ENCODE measurements around the gene ESYT3.
"Not testable (repeated sequence)": the region's sequence is repeated elsewhere in the genome, so short reads cannot be mapped to it uniquely, and the experiment has no call there.

Gene ESYT3

DNA sequence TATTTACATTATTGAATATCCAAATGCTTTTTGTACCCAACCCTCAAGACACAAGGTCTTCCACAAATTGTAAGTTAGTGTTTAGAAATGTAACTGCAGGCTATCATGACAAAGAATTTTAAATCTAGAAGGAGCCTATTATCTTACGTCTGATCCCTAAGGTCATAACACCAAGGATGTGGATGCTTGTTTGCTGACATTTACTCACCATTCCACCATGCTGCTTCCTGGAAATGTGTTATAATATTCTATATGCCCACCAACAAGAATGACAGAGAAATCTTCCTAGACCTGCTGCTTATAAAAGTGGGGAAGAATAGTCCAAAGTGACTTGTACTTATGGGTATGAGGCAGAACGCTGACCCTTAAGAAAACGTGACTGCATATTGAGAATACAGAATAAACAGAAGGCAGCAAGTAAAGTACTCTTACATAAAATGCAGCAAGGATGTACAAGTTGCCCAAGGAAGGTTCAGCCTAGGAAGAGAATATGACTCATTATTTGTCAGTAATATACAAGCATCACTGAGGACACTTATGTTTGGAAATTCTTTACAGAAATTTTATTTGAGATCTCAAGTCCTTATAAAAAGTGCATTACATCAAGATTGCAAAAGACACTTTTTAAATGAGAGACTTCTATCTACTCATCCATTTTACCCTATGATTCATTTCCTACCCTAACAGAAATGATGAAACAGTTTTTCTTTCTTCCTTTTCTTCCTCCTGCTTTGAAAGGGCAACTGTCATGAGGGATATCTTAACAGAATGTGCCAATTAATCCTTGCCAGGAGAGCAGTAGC is 59.6 kb downstream of the ESYT3 start:
- no peak for DNase-seq (ENCODE audit: low spot score)

DNA sequence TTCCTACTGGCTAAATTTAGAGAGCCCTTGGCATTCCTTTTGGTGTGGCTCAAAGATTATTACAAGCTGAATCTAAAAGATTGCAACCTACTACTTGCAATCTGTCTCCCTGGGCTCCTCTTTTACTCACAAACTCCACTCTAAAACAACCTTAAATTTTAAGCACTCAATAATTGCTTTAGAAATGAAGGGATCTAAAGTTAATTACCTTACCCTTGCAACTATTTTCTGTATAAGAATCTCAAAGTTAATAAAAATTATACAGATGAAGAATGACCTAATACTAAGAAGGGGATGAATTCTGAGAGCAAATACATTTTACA is 60.2 kb downstream of the ESYT3 start:
- DNase-seq (ENCODE audit: low spot score), result no peak

DNA sequence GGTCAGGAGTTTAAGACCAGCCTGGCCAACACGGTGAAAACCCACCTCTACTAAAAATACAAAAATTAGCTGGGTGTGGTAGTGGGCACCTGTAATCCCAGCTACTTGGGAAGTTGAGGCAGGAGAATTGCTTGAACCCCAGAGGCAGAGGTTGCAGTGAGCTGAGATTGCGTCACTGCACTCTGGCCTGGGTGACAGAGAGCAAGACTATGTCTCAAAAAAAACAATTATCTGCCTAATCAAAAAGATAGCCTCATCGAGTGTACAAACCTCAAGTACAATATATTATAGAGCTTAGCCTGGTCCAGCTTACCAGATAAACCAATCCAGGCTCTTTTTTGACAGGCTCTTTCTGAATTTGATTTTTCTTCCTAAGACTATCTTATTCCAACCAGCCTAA is 61.2 kb downstream of the ESYT3 start:
- DNase-seq (ENCODE audit: low spot score), result not testable (repeated sequence)

DNA sequence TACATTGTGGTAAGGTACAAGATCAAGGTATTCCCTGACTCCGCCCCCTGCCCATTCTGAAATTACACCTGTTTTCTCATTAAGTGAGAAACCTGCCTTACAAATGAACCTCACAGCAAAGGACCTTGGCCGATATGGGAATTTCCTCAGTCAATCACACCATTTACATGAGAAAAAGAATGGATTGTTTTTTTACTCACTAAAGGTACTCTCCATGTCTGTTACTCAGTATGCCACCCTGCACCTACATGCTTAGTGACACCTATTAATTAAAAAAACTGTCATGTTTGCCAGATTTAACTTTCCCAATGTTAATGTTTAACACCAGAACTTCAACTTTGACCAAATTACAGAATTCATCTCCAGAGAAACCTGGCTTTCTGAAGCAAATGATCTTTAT is 62.0 kb downstream of the ESYT3 start:
- no peak for DNase-seq (ENCODE audit: low spot score)

DNA sequence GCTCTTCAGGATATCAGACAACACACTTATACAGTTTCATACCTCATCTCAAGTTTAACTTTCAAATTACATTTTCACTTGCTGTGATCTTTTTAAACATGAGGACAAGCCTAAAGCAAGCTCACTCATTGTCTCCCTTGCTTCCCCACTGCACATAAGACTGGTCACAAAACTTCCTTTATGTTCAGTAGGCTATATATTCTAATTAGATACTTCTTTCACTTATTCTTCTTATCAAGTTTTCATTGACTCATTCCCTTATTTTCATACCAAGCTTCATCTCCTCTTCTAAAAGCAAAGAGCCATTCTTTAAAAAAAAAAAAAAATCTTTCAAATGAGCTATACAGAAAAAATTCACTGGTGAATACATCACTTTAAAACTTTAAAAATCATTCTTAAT is 62.6 kb downstream of the ESYT3 start:
- no peak for DNase-seq (ENCODE audit: low spot score)

DNA sequence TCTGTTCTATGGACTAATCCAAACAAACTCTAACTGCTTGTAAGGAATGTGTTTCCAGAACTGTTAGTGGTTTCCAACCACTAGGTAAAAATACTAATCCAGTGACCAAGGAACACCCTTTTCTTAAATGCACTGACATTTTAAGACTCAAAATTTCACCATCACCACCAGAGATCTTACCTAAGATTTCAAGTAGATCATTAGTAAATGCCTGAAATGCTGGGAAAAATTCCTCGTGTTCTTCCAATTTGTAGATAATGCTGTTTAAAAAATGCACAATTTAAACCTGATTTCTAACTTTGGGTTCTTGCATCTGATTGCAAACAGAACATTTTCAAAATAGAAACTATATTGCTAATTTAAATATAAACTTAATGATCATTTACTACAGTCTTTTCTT is 63.4 kb downstream of the ESYT3 start:
- no peak for DNase-seq (ENCODE audit: low spot score)

DNA sequence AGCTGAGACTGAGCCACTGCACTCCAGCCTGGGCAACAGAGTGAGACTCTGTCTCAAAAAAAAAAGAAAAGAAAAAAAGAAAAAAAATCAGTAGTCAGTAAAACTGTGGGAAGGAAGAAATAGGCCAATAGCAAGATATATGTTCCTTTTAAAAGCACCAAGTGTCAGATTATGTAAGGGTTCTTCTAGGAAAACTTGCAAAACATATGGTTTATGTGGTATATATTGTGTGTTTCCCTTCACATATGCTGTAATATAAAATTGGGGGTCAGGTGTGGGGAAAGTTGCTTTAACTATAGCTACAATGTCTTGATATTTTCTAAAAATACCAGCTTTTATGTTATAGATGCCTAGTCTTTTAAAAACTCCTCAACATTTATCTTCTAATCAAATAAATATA is 64.6 kb downstream of the ESYT3 start:
- DNase-seq (ENCODE audit: low spot score), result no peak

DNA sequence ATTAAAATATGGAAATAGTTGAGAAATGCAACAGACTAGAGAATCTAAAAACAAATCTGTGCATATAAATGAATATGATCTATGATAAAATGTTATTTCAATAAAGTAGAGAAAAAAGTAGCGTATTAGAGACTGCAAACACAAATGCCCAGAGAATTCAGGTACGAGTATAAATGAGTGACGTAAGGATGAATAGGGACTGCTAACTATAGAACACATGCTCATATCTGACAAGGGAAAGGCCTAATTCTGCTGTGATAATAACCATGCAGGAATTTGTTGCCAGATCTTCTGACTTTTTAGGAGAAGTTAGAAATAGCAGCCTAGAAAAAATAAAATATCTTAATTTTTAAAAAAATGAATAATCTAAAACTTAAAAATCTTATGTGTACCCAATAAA is 73.1 kb downstream of the ESYT3 start:
- DNase-seq (ENCODE audit: low spot score), result no peak

DNA sequence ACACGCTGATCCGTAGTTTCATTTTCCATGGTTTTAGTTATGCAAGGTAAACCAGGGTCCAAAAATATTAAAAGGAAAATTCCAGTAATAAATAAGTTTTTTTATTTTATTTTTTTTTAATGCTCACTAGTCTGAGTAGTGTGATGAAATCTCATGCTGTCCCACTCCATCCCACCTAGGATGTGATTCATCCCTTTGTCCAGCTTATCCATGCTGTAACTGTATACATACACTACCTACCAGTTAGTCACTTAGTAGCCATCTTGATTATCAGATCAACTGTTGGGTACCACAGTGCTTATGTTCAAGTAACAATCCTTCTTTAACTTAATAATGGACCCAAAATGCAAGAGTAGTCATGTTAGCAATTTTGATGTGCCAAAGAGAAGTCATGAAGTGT is 75.2 kb downstream of the ESYT3 start:
- no peak for DNase-seq (ENCODE audit: low spot score)

DNA sequence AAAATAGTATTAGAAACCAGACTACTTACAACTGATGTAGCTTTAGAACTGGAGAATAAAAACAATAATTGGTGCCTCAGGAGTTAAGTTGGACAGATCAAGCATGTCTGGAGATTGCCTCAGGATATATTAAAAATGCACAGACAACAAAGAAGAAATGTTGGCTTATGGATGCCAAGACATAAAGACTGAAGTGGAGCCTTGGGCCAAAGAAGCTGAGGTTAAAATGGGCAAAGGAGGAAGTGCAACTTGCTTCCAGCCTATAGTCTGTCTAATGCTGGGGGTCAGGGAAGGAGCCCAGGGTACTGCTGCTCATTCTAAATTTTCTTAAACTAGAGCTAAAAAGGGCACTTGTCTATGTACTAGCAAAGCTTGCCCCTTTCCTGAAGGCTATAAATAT is 77.5 kb downstream of the ESYT3 start:
- no peak for DNase-seq (ENCODE audit: low spot score)

DNA sequence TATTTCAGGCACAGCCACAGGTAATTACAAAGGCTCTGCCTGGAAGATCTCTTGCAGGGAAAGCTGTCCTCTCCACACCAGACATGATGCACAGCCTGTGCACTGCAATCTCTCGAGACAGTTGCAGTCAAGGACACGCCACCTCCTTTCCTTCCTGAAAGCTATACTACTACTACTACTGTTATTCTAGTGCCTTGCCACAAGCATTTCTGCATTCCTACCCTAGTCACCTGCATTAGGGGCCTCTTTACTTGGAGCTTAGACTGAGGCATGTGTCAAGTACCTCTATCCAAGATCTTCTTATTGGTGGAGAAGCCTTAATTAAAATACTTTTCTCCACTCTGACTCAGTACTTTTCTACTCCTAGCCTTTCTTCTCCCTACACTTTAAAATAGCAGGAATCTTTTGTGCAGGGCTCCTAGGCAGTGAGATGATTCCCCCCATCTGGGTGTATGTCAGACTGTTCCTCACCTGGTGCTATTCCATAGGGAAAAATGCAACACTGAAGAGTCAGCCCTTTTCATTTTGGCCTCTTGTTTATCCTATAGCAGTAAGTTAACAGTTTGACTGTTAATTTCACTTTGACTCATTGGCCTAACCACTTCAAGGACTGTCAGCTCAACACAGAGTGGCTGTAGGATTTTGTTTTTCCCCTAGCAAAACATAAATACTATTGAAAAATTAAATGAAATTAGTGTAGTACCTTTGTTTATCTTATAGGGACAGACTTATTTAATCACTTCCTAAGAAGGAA is 78.9 kb downstream of the ESYT3 start:
- DNase-seq (ENCODE audit: low spot score), result no peak

DNA sequence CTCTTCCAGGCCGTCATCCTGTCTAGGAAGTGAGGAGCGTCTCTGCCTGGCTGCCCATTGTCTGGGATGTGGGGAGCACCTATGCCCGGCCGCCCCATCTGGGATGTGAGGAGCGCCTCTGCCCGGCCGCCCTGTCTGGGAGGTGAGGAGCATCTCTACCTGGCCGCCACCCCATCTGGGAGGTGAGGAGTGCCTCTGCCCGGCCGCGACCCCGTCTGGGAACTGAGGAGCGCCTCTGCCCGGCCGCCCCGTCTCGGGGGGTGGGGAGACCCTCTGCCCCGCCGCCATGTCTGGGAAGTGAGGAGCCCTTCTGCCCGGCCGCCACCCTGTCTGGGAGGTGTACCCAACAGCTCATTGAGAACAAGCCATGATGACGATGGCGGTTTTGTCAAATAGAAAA is 87.0 kb downstream of the ESYT3 start:
- DNase-seq (ENCODE audit: low spot score), result not testable (repeated sequence)
